Measurements from ENCODE around the gene ARL6IP4. TPM values are rescaled to one million over a fixed set of nuclear protein-coding genes. Genes with fewer than 3 reads are reported as not detected.

Gene ARL6IP4
- total RNA-seq, 1 experiment from 2014 or later: 133 TPM

GRCh38 chr12:123029550-123029949, 49.1 kb downstream of the ARL6IP4 start (continued):
- no peak for TF ChIP-seq ARID4B (CRISPR knock-in tag; IDR thresholded peaks at IDR 0.05; ENCODE audit: borderline replicate concordance)
- TF ChIP-seq ZNF263 (CRISPR knock-in tag; IDR thresholded peaks at IDR 0.05; ENCODE audit: low read depth): no peak
- TF ChIP-seq CREB1 (CRISPR knock-in tag; IDR thresholded peaks at IDR 0.05): no peak

GRCh38 chr12:123030686-123031085, 50.2 kb downstream of the ARL6IP4 start:
- ATAC-seq: no peak
- Mint-ChIP-seq H3K4me1 (peaks cover 9% of the 10 kb centered on the region; the same call in 1 of the 2 replicates), H3K27ac (no peak overlapping the region), H3K9me3 (no peaks in the 10 kb centered on the region), H3K4me3 (no peak overlapping the region), H3K36me3 (no peaks in the 10 kb centered on the region), H3K27me3 (ENCODE audit: low read depth) (no peaks in the 10 kb centered on the region)
- ChIA-PET CTCF (no interaction called here), POLR2A (no interaction called here)
- DNase-seq (ENCODE audit: low spot score): no peak
- TF ChIP-seq ZNF423 (CRISPR knock-in tag; IDR thresholded peaks at IDR 0.05): no peak
- no peak for TF ChIP-seq ZNF532 (CRISPR knock-in tag; IDR thresholded peaks at IDR 0.05; ENCODE audit: borderline replicate concordance)
- TF ChIP-seq SMAD3 (CRISPR knock-in tag; IDR thresholded peaks at IDR 0.05; ENCODE audit: borderline replicate concordance): no peak

GRCh38 chr12:123031171-123031845, 50.8 kb downstream of the ARL6IP4 start:
- DNase-seq (ENCODE audit: low spot score) (no peak), ATAC-seq (no peak)
- no peaks in the 10 kb centered on the region for H3K27me3 Mint-ChIP-seq (ENCODE audit: low read depth)
- 0 out of 2 replicates have a peak, but pooled peaks cover 5% of the 10 kb centered on the region for H3K4me1 Mint-ChIP-seq
- no peak for TF ChIP-seq TP53 (CRISPR knock-in tag; IDR thresholded peaks at IDR 0.05)
- TF ChIP-seq MXD4 (CRISPR knock-in tag; IDR thresholded peaks at IDR 0.05; ENCODE audit: borderline replicate concordance): no peak
- ChIA-PET CTCF (interaction anchor here (1.4 to 1.9 kb wide), 2 partner anchors 12 to 32 kb away, joined by 3 to 6 read pairs; no protein-coding TSS in a partner anchor), POLR2A (no interaction called here)
- no peaks in the 10 kb centered on the region for H3K9me3 Mint-ChIP-seq
- H3K4me3 Mint-ChIP-seq: no peak overlapping the region
- H3K27ac Mint-ChIP-seq: no peak overlapping the region
- H3K36me3 Mint-ChIP-seq: no peaks in the 10 kb centered on the region

Small RNA genes within 50 kb of the gene (microRNA-seq; reads per million reads assigned to microRNA genes)
- gene MIR4304 (ENCODE audit: borderline number of aligned reads): not detected

Other genes with a start within 250 kb of the ARL6IP4 start
- 0.04 TPM in 1 of 3 replicates, not detected in the others for gene HCAR1, start 249.8 kb upstream of the ARL6IP4 start, total RNA-seq (2021)
- gene DENR, start 227.9 kb upstream of the ARL6IP4 start, total RNA-seq (2021): 66.5 to 81.5 TPM (median 70.8 TPM) in 3 replicates
- gene CCDC62, start 206.1 kb upstream of the ARL6IP4 start, total RNA-seq (2021): 0.33 to 0.78 TPM (median 0.34 TPM) in 3 replicates
- gene HIP1R, start 145.2 kb upstream of the ARL6IP4 start, total RNA-seq (2021): 22.8 to 45.2 TPM (median 26.8 TPM) in 3 replicates
- gene VPS37B, start 84.6 kb upstream of the ARL6IP4 start, total RNA-seq (2021): 10.4 to 18.1 TPM (median 11.4 TPM) in 3 replicates
- 4.8 to 6.3 TPM (median 5.8 TPM) in 3 replicates for gene ABCB9, start 14.2 kb upstream of the ARL6IP4 start, total RNA-seq (2021)
- 17.3 to 28.1 TPM (median 23.9 TPM) in 3 replicates for gene OGFOD2, start 5.4 kb upstream of the ARL6IP4 start, total RNA-seq (2021)
- gene PITPNM2, start 170.4 kb downstream of the ARL6IP4 start, total RNA-seq (2021): 4.8 to 8.2 TPM (median 7.4 TPM) in 3 replicates

Data from WTC11 (cell line).